GM21447 (cell line): Measurements from ENCODE around the gene ZBTB17.

Experiments
- ATAC-seq: cut with Tn5 transposase; IDR thresholded peaks from one replicate; pipeline ENCODE4 v1.9.1; 2021; ENCODE audit not compliant: unreplicated experiment

Gene ZBTB17

GRCh38 chr1:15961492-15961891, 14.4 kb downstream of the ZBTB17 start:
- ATAC-seq, result no peak

DNA sequence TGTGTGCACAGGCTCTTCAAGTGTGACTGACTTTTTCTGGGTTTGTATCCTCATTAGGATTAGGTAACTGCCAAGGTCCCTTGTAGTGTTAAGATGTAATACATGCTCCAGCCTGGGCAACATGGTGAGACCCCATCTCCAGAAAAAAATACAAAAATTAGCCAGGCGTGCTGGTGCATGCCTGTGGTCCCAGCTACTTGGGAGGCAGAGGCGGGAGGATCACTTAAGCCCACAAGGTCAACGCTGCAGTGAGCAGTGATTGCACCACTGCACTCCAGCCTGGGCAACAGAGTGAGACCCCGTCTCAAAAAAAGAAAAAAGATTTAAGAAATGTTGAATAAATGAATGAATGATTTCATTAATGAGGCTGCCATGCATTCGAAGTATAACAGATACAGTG, 15.1 kb downstream of the ZBTB17 start:
- no peak for ATAC-seq

- ATAC-seq, result no peak
Observed at GRCh38 chr1:15959827-15960446, 16.0 kb downstream of the ZBTB17 start.

GRCh38 chr1:15959424-15959823, 16.5 kb downstream of the ZBTB17 start:
- no peak for ATAC-seq

- no peak for ATAC-seq
Observed at GRCh38 chr1:15958793-15959192, 17.1 kb downstream of the ZBTB17 start.

- no peak for ATAC-seq
Observed at GRCh38 chr1:15958111-15958510, 17.8 kb downstream of the ZBTB17 start.

- no peak for ATAC-seq
Observed at GRCh38 chr1:15957221-15958095, 18.4 kb downstream of the ZBTB17 start.

DNA sequence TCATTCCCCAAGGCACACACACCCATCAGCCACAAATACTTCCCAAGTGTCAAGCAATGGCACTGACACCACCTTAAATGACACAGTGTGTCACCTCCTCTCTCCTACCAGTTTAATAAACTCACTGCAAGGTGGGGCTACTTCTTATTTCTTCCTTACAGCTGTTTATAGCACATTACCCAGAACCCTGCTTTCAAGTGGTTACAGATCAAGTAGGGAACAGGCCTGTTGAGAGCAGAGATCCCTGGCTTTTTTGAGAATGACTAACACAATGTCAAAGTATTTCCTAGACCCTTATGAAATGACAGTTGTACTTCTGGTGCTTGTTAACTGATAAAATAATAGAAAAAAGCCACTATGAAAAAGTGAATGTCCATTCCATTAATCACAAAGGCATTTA, 19.8 kb downstream of the ZBTB17 start:
- ATAC-seq, result no peak

- no peak for ATAC-seq
Observed at GRCh38 chr1:15955552-15955951, 20.3 kb downstream of the ZBTB17 start.

GRCh38 chr1:15954316-15954715, 21.6 kb downstream of the ZBTB17 start:
- ATAC-seq, result no peak

- ATAC-seq, result no peak
Observed at GRCh38 chr1:15953791-15954241, 22.1 kb downstream of the ZBTB17 start.

- ATAC-seq, result no peak
Observed at GRCh38 chr1:15953294-15953771, 22.6 kb downstream of the ZBTB17 start.

DNA sequence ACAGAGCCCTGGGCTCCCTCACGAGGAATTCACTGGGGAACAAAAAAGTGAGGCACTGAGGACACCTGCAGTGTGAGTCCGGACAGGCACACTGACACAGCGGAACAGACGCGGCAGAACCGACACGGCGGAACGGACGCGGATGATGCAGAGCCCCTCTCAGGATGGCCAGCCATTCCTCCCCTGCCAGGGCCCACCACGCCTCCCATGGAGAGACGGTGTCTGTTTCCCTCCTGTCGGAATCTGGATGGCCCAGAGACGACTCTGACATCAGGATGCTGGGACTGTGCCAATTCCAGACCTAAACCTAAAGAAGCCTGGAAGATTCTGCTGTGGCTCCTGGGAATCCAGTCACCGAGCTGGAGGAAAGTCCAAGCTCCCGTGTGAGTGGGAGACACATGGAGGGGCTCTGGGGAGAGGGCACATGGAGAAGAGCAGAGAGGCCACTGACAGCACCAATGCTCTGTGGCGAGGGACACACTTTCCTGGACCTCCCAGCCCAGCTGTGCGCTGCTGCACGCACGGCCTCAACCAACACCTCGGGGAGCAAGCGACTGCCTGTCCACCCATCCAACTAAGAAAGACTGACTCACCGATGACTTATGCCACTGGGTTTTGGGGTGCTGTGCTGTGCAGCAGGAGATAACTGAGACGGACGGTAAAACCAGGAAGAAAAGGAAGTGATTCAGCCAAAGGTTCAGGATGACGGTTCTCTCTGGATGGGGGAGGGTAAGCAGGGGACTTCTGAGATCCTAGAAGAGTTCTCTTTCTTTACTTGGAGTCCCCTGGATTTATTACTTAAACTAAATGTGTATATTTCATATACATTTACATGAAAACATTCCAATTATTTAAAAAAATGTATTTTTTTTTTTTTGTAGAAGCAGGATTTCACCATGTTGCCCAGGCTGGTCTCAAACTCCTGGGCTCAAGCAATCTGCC, 23.3 kb downstream of the ZBTB17 start:
- no peak for ATAC-seq

DNA sequence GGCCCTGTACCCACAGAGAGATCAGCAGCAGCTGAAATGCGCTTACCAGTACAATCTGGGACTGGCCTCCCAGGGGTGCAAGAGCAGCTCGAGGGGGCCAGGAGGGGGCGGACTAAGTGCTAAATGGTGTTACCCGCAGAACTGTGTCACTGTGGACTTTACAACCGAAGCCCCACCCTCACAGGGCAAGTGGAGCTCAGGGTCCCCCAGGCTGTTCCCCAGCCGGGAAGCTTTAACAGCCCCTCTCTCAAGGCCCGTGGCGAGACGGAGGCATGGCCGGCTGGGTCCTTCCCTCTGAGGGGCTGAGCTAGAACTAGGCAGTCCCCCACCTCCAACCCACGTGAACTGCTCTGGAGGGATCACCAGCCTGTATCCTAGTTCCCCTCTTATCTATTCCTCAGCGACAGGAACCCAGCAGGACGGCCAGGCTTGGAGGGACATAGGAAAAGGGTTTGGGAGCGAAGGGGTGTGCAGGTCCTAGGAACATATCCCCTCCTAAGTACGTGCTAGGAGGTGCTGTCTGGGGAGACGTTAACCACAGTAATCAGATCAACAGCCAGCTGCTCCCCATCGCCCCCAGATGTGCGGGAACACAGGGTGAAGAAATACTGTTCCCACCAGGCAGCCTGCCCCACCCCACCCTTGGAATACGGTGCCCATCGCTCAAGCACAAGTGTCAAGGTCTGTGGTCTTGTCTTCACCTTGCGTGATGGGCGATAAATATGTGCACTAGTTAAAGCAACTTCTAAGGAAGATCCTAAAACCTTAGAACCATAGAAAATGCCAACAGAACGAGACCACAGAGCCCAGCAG, 24.4 kb downstream of the ZBTB17 start:
- ATAC-seq, result no peak

- no peak for ATAC-seq
Observed at GRCh38 chr1:15950763-15951295, 25.1 kb downstream of the ZBTB17 start.

DNA sequence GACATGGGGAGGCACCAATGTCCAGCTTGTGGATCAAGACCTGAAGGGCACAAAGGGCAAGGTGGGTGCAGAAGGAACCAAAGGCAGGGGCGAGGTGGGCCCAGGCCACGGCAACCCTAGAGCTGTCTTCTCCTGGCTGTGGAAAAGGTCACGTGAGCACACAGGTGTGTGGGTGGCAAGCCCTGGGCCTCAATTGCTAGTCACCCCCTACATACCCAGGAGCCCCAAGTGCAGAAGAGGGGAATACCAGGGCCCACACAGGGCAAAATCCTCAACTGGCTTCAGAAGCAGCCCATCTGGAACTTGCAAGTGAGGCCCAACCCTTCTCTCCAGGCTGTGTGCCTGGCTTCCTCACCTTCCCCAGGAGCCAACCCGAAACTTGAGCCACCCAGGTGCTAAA, 25.6 kb downstream of the ZBTB17 start:
- ATAC-seq, result no peak

GRCh38 chr1:15949453-15950245, 26.3 kb downstream of the ZBTB17 start:
- peak; percentile 77 for ATAC-seq

DNA sequence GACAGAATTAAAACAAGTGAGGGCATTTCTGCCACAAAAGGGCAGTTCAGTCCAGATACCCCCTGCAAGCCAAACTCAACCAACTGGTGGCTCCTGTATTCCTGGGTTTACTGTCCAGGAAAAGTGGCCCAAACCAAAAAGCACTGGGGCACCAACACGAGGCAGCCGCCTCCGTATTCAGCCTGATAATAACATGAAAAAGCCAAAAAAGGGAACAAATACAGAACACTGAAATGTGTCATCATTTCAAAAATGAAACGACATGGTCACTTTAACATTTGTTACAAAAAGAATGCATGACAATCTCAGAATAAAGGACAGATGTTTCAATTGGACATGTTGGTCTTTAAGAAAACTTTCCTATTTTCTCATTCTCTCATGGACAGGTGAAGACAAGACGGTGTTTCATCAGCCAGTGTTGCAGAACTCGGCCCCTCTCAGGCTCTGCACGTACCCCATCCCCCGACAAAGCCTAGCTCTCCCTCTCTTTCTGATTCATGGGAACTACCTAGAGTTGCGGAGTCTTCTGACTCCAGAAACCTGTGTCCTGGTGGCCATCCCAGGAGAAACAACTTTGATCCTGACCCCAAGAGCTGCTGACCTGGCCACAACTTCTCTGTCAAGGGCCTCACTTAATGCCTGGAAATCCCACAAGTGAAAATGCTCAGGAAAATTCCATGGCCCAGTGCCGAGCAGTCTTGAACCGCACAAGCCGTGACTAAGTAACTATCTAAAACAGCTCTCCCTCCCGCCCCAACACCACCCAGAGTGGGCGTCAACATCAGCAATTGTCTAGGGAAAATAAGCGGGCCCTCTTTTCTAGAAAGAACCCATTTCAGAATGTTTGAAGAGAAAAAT, 27.1 kb downstream of the ZBTB17 start:
- ATAC-seq, result no peak
